ENCODE results near the gene BOC. TPM values are rescaled to one million over a fixed set of nuclear protein-coding genes. Genes with fewer than 3 reads are reported as not detected.

BOC gene
- total and polyA plus RNA-seq, 2 of the 8 experiments (the other 6 are each of a cell fraction or from before 2014, with no cell fraction given), result 6.9 to 9.3 TPM

DNA sequence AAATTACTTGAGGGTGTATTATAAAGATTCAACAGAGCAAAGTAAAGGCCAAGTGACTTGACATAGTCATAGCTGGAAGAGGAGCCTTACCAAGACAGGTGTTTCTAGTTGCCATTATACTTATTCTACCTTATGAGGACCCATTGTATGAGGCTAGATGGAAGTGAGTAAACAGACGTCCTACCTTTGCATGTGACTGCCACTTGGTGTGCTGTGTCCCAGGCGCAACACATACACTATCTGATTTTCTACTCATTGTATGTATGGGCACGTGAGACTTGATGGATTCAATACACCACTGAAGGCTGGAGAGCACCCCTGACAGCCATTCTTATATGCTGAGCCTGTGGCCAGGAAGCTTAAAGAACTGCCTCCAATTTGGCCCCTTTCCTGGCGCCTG is 40.5 kb downstream of the BOC start:
- no peak overlapping the region for H2BK5ac ChIP-seq (ENCODE audit: low read depth, low read length)
- no peaks in the 10 kb centered on the region for H3K9me3 ChIP-seq (ENCODE audit: insufficient read depth in 2 of 2, low read depth in 1 of 2, low read length in 1 of 2)
- H3K4me3 ChIP-seq (ENCODE audit: extremely low read depth in 1 of 4, insufficient read depth in 2 of 4, low read depth in 3 of 4, low read length in 4 of 4), result no peak overlapping the region
- no peak overlapping the region for H4K8ac ChIP-seq (ENCODE audit: extremely low read depth, insufficient read depth, low read length)
- DNase-seq (ENCODE audit: low read depth in 1 of 2, low spot score in 2 of 2) (no peak), FAIRE-seq (no peak)
- no peak overlapping the region for H3K4ac ChIP-seq (replicated peaks; ENCODE audit: insufficient read length, low read depth, low read length)
- no peak overlapping the region for H2AFZ ChIP-seq (ENCODE audit: low read length)
- ChIA-PET CTCF (ENCODE audit: partially characterized antibody) (interaction anchor here (1.3 kb wide), 1 partner anchor 9 kb away, joined by 7 read pairs; no protein-coding TSS in a partner anchor), POLR2A (ENCODE audit: partially characterized antibody) (no interaction called here)
- WGBS, 2 experiments (ENCODE audit: extremely low coverage in 1 of 2, insufficient coverage in 1 of 2, insufficient read length in 1 of 2, insufficient replicate concordance in 2 of 2, low coverage in 1 of 2, low lambda C conversion rate in 2 of 2, missing lambda C conversion rate in 1 of 2), result 77% methylated on average over 4 of the region's 4 CpGs; no CpG with 5 or more reads in 1 of the 2 experiments
- no peak overlapping the region for H2AK5ac ChIP-seq (ENCODE audit: low read depth, low read length)
- no peak overlapping the region for H4K91ac ChIP-seq (replicated peaks; ENCODE audit: insufficient read length, low read length)
- H3K4me2 ChIP-seq (ENCODE audit: insufficient read depth in 1 of 2, low read depth in 2 of 2, low read length in 2 of 2), result no peak overlapping the region
- H4K20me1 ChIP-seq (replicated peaks in 1 of 2; ENCODE audit: control insufficient read depth in 1 of 2, insufficient read depth in 2 of 2, low read length in 2 of 2), result peaks cover 0 to 2% of the 10 kb centered on the region in 2 experiments
- H3K23me2 ChIP-seq (ENCODE audit: low read depth, low read length), result no peaks in the 10 kb centered on the region; the same call in 1 of the 2 replicates
- no peak overlapping the region for H3K56ac ChIP-seq (replicated peaks; ENCODE audit: insufficient read length, low read depth, low read length)
- H3K23ac ChIP-seq (ENCODE audit: insufficient read length), result no peak overlapping the region
- H3K36me3 ChIP-seq (ENCODE audit: control insufficient read depth in 2 of 4, insufficient read depth in 4 of 4, low read length in 3 of 4), result peaks cover 0 to 7% (median 2%) of the 10 kb centered on the region in 4 experiments; a peak in 2 of 8 replicates
- no peak overlapping the region for H3K18ac ChIP-seq (ENCODE audit: extremely low read depth, low read length)
- no peak overlapping the region for H3K14ac ChIP-seq (ENCODE audit: insufficient read length)
- H3K79me2 ChIP-seq (ENCODE audit: control insufficient read depth in 1 of 2, insufficient read depth in 2 of 2, low read length in 2 of 2), result no peaks in the 10 kb centered on the region
- H3K9ac ChIP-seq (replicated peaks in 1 of 4; ENCODE audit: extremely low read depth in 1 of 4, low read depth in 3 of 4, low read length in 3 of 4), result no peak overlapping the region
- no peak overlapping the region for H2BK15ac ChIP-seq (ENCODE audit: low read length)
- peaks cover 0 to 13% (median 9%) of the 10 kb centered on the region in 4 experiments; a peak in 5 of 7 replicates for H3K4me1 ChIP-seq (replicated peaks in 1 of 4; ENCODE audit: control insufficient read depth in 3 of 4, insufficient read depth in 4 of 4, low read length in 3 of 4)
- H2BK20ac ChIP-seq (ENCODE audit: low read length), result no peak overlapping the region
- no peak overlapping the region for H2BK12ac ChIP-seq (ENCODE audit: low read depth, low read length)
- no peak overlapping the region for H4K5ac ChIP-seq (ENCODE audit: insufficient read length, low read depth, low read length)
- no peak overlapping the region for H3K27ac ChIP-seq (ENCODE audit: low read depth, low read length)
- H2BK120ac ChIP-seq (replicated peaks; ENCODE audit: low read depth, low read length), result no peak overlapping the region
- H3K27me3 ChIP-seq (replicated peaks in 1 of 4; ENCODE audit: control insufficient read depth in 3 of 4, extremely low read depth in 1 of 4, insufficient read depth in 3 of 4, low read length in 3 of 4), result no peaks in the 10 kb centered on the region
- H3K79me1 ChIP-seq (ENCODE audit: low read depth, low read length), result no peaks in the 10 kb centered on the region
- TF ChIP-seq RXRA (IDR thresholded peaks at IDR 0.05; ENCODE audit: insufficient read depth, low read depth, low read length) (no peak), ASH2L (IDR thresholded peaks at IDR 0.05; ENCODE audit: low read length) (no peak), POLR2A (IDR thresholded peaks at IDR 0.05; ENCODE audit: control extremely low read depth in 1 of 2, low read depth in 2 of 2, low read length in 2 of 2) (no peak), TEAD4 (IDR thresholded peaks at IDR 0.05; ENCODE audit: low read depth, low read length) (no peak), CHD2 (IDR thresholded peaks at IDR 0.05; ENCODE audit: low read length) (no peak), BRCA1 (IDR thresholded peaks at IDR 0.05; ENCODE audit: low read depth, low read length) (no peak), FOSL1 (IDR thresholded peaks at IDR 0.05; ENCODE audit: insufficient read depth, low read depth, low read length) (no peak)
